Measurements from ENCODE around the gene EHBP1.

The EHBP1 gene

DNA sequence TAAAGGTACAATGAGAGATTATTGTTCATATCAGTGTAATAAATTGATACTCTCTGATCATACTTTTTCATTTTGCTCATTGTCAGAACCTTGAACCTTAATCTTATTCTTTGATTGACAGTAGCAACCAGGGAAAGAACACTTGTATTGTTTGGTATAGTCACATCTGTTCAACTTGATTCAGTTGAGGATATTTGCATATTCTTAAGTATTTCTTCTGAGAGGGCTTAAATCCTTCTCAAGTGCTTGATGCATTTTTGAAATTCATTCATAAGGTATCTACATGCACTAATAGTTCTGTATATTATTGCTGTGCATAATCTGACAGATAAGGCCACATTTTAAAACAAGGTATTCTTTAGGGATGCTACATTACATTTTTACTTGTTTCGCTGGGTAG, 118.9 kb downstream of the EHBP1 start:
- no peak for DNase-seq

- no peak for DNase-seq
Measured at GRCh38 chr2:62826141-62826540, 120.6 kb downstream of the EHBP1 start.

- no peak for DNase-seq
Measured at GRCh38 chr2:62826953-62827675, 121.6 kb downstream of the EHBP1 start.

DNA sequence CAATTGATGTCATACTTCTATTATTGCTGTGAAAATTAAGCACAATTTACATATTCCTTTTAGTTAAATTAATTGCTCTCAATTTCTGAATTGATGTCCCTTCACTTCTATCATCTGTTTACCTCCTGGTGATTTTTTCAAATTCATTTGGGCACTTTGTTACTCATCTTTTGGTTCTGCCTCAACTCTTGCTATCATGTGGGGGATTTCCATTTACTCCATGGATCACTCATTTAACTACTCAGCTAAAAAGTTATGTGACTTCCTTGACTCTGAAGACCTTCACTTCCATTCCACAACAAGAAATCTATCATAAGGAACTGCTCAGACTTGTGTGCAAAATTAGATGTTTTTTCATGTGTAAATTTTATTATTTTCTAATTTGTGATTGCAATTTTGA, 126.2 kb downstream of the EHBP1 start:
- DNase-seq, result no peak

- no peak for DNase-seq
Measured at GRCh38 chr2:62844311-62845090, 139.0 kb downstream of the EHBP1 start.

DNA sequence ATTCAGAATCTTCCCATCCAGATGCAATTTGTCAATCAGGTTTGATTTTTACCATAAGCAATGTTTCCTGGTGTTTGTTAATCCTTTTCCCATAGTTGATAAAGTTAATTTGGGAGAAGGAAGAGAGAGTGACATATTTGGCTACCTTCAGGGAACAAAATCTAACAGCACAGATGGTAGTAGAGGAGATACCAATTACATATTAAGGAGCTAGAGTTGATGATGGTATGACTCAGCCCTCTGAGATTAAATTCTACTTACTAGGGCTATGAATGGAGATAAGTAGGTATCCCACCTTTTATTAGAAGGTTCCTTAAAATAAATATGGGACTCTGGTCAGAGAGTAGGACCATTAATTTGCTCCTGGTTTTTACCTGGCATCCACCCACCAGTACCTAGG, 139.7 kb downstream of the EHBP1 start:
- no peak for DNase-seq

DNA sequence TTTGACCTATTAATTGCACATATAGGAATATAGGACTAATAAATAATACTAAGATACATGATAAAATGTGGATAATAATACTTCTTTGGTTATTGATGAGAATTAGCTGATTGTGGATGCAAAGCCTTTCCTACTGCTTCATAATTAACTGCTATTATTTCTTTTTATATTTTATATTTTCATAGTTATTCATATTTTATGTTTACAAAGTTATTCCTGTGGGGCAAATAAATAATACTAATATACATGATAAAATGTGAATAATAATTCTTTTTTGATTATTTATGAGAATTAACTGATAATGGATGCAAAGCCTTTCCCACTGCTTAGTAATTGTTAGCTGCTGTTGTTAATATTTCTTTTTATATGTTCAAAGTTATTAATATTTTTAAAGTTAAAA, 146.7 kb downstream of the EHBP1 start:
- no peak for DNase-seq

GRCh38 chr2:62854600-62855514, 149.3 kb downstream of the EHBP1 start:
- DNase-seq, result no peak

DNA sequence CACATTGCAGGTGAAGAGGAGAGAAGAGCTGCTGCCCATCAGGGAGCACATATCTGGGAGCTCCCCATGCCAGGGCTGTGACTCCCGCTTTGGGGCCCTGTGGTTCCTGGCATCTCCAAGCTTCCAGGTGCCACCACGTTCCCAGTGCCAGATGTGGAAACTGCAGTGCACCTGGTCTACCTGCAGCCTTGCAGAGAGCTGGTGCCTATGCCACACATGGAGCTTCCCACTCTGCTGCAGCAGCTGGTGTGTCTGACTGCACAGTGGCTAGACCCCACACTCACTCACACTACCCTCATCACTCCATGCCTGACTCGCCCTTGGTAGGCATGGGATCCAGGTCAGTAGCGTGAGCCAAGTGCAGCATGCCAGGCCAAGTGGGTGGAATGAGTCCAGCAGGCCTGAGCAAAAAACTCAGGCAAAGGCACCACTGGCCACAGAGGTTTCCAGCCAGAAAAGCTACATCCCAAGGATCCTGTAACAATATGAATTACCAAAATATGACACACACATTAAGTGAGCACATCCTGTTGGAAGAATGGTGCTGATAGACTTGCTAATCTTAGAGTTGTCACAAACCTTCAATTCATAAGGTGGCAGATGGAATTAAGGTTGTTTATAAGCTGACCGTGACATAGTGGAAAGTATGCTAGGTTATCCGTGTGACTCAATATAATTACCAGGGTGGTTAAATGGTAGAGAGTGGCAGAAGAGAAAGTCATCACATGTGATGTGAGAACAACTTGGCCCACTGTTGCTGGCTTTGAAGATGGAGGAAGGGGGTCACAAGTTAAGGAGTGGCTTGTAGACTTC, 150.9 kb downstream of the EHBP1 start:
- no peak for DNase-seq

GRCh38 chr2:62857139-62857931, 151.8 kb downstream of the EHBP1 start:
- DNase-seq, result no peak

- DNase-seq, result no peak
Measured at GRCh38 chr2:62858231-62858832, 152.8 kb downstream of the EHBP1 start.

DNA sequence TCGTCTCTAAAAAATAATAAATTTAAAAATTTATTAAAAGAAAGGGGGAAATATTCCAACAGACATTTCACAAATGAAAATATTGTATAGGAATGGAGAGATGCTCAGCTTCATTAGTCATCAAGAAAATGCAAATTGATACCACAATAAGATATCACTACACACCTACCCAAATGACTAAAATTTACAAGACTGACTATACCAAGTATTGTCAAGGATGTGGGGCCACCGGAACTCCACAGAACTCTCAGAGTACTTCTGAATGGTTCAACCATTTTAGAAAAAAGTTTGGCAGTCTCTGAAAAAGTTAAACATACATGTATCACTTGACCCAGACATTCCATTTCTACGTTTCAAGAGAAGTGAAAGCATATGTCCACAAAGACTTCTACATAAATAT, 163.4 kb downstream of the EHBP1 start:
- DNase-seq, result no peak

- no peak for DNase-seq
Measured at GRCh38 chr2:62870966-62871365, 165.5 kb downstream of the EHBP1 start.

- no peak for DNase-seq
Measured at GRCh38 chr2:62871506-62871905, 166.0 kb downstream of the EHBP1 start.

- DNase-seq, result no peak
Measured at GRCh38 chr2:62873603-62874002, 168.1 kb downstream of the EHBP1 start.

DNA sequence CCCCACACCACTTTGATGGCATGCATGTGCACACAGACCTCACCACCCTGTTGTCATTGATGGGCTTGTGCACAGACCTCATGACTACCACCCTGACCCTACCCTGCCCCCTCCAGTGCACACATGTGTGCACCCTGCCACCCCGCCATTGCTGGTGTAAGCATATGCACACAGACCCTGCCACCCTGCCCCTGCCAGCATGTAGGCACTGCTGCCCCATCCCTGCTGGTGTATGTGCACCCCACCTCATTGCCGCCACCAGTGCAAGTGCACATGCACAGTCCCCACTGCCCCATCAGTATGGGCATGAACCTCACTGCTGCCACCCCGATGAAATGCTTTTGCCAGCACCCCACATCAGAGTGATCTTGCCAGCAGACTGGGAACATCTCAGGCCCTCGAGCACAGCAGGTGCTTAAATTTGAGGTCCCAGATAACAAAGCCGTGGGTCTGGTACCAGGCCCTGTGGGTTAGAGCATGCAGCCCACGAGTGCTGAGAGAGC, 169.4 kb downstream of the EHBP1 start:
- no peak for DNase-seq

- DNase-seq, result no peak
Measured at GRCh38 chr2:62881162-62881795, 175.8 kb downstream of the EHBP1 start.

GRCh38 chr2:62883629-62884028, 178.1 kb downstream of the EHBP1 start:
- no peak for DNase-seq

- DNase-seq, result no peak
Measured at GRCh38 chr2:62884086-62884485, 178.6 kb downstream of the EHBP1 start.

GRCh38 chr2:62884514-62884913, 179.0 kb downstream of the EHBP1 start:
- DNase-seq, result no peak
